ENCODE data around the gene TDRD7. TPM values are rescaled to one million over a fixed set of nuclear protein-coding genes. Genes with fewer than 3 reads are reported as not detected.

The TDRD7 gene
- total and polyA plus RNA-seq, 2 of the 13 experiments (the other 11 are each of a cell fraction or from before 2014, with no cell fraction given): 9.8 to 15.5 TPM

DNA sequence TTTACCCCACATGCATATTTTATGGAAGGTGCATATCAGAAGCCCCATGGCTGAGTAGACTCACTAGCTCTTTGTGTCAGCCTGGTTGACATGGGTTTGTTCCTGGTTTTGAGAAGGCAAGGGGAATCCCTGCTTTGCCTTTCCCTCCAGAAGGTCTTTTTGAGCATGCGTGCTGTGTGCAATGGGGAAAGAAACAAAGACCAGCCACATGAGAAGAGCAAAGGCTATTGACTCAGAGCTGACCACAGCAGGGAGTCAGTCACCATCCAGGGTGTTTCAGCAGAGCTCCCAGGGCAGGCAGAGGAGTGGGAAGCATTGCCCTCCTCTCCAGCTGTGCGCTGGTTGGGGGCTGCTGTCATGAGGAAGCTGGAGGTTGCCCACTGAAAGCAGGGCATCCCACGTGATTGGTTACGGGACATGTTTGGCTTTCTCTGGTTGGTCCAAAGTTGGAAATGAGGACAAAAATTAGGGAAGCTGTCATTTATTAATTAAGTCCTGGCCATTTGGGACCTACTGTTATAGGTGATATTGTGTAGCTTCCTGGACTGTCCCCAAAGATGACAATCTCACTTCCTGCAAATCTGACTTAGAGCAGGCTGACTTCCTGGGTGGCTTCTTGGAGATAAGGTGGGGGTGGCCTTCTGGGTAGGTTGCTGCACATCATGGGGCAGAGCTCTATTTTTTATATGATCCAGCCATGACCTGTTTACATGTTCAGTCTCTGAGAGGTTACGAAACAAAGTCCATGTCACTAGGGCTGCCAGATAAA is 48.9 kb upstream of the TDRD7 start (continued):
- TF ChIP-seq TCF7L2 (IDR thresholded peaks at IDR 0.05; ENCODE audit: low read depth, low read length) (no peak), HIVEP1 (CRISPR knock-in tag; IDR thresholded peaks at IDR 0.05) (no peak)

DNA sequence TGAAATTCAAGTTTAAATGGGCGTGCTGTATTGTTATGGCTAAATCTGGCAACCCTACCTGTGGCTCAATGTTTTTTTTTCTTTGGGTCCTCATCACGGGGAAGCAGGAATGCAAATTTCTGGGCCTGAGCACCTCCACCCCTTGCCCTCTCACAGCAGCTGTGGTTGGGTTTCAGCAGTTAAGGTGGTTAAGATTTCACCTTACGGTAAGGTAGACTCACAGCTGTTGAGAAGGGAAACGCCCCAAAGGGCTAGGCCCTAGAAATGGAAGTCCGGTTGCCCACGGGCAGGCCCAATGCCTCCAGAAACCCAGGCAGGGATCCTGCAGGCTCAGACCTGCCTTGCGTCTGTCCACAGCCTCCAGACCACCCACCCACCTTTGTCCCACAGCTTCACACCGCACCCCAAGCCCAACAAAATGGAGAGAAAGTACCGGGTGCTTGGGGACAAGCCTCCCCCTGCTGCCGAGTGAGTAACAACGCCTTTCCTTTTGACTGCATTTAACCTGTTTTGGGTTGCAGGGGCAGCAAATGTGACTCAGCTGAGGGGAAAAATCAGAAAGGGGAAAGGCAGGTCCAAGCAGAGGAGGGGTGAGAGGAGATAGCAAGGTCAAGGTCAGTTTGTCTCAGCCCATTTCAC is 48.1 kb upstream of the TDRD7 start:
- in situ Hi-C loops (cut with HindIII; ENCODE audit: extremely low pct_ligation_motif_present, low pct_unique_long_range_greater_than_20kb): no loop called here
- Histone ChIP-seq H3K9ac (ENCODE audit: insufficient read depth, low read depth, low read length) (no peak overlapping the region), H3K4me1 (ENCODE audit: insufficient read depth, low read length) (peaks cover 49% of the 10 kb centered on the region), H3K9me3 (ENCODE audit: low read length) (peaks cover 2% of the 10 kb centered on the region; the same call in 1 of the 2 replicates), H3K36me3 (replicated peaks in 1 of 2; ENCODE audit: control insufficient read depth in 1 of 2, insufficient read depth in 2 of 2, low read length in 2 of 2) (no peaks in the 10 kb centered on the region; a peak in 1 of 5 replicates), H4K20me1 (ENCODE audit: insufficient read depth, low read length) (no peaks in the 10 kb centered on the region), H3K27me3 (ENCODE audit: control insufficient read depth in 1 of 2, insufficient read depth in 2 of 2, low read length in 2 of 2) (no peaks in the 10 kb centered on the region), H3K4me2 (ENCODE audit: low read depth, low read length) (no peak overlapping the region), H3K79me2 (ENCODE audit: insufficient read depth, low read length) (no peaks in the 10 kb centered on the region), H2AFZ (ENCODE audit: low read length) (no peak overlapping the region), H3K27ac (ENCODE audit: extremely low read length, insufficient read depth, low read length) (no peak overlapping the region), H3K4me3 (replicated peaks in 1 of 3; ENCODE audit: insufficient read depth in 1 of 3, low read depth in 2 of 3, low read length in 3 of 3) (no peak overlapping the region)
- ATAC-seq: no peak
- intact Hi-C loops (cut with micrococcal nuclease; ENCODE audit: unreplicated experiment): no loop called here
- POLR2A ChIA-PET: no interaction called here
- WGBS (ENCODE audit: low lambda C conversion rate): 78% methylated on average over 11 of the region's 11 CpGs
- no peak for DNase-seq (ENCODE audit: low spot score)
- CTCF ChIA-PET (ENCODE audit: low intra/inter-chr PET ratio, low total read pairs): no interaction called here
- no TSS peak for BruUV-seq (replicated peaks)
- FAIRE-seq: no peak
- TF ChIP-seq EZH2 (conservative IDR thresholded peaks at IDR 0.05; ENCODE audit: low read depth, low read length) (no peak), STAG1 (CRISPR knock-in tag; IDR thresholded peaks at IDR 0.05) (no peak), ZNF232 (CRISPR knock-in tag; IDR thresholded peaks at IDR 0.05; ENCODE audit: borderline replicate concordance) (0 out of 2 replicates have a peak, but pooled peaks have one; percentile 30), ZSCAN25 (CRISPR knock-in tag; IDR thresholded peaks at IDR 0.05) (0 out of 2 replicates have a peak, but pooled peaks have one; percentile 30), RARA (CRISPR knock-in tag; IDR thresholded peaks at IDR 0.05) (peak; percentile 53; the same call in 1 of the 2 replicates)
- TF ChIP-seq, protein P1, sequence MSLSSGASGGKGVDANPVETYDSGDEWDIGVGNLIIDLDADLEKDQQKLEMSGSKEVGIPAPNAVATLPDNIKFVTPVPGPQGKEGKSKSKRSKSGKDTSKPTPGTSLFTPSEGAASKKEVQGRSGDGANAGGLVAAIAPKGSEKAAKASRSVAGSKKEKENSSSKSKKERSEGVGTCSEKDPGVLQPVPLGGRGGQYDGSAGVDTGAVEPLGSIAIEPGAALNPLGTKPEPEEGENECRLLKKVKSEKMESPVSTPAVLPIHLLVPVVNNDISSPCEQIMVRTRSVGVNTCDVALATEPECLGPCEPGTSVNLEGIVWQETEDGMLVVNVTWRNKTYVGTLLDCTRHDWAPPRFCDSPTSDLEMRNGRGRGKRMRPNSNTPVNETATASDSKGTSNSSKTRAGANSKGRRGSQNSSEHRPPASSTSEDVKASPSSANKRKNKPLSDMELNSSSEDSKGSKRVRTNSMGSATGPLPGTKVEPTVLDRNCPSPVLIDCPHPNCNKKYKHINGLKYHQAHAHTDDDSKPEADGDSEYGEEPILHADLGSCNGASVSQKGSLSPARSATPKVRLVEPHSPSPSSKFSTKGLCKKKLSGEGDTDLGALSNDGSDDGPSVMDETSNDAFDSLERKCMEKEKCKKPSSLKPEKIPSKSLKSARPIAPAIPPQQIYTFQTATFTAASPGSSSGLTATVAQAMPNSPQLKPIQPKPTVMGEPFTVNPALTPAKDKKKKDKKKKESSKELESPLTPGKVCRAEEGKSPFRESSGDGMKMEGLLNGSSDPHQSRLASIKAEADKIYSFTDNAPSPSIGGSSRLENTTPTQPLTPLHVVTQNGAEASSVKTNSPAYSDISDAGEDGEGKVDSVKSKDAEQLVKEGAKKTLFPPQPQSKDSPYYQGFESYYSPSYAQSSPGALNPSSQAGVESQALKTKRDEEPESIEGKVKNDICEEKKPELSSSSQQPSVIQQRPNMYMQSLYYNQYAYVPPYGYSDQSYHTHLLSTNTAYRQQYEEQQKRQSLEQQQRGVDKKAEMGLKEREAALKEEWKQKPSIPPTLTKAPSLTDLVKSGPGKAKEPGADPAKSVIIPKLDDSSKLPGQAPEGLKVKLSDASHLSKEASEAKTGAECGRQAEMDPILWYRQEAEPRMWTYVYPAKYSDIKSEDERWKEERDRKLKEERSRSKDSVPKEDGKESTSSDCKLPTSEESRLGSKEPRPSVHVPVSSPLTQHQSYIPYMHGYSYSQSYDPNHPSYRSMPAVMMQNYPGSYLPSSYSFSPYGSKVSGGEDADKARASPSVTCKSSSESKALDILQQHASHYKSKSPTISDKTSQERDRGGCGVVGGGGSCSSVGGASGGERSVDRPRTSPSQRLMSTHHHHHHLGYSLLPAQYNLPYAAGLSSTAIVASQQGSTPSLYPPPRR (CRISPR knock-in tag; IDR thresholded peaks at IDR 0.05; ENCODE audit: borderline replicate concordance): no peak
- TF ChIP-seq, protein P2, sequence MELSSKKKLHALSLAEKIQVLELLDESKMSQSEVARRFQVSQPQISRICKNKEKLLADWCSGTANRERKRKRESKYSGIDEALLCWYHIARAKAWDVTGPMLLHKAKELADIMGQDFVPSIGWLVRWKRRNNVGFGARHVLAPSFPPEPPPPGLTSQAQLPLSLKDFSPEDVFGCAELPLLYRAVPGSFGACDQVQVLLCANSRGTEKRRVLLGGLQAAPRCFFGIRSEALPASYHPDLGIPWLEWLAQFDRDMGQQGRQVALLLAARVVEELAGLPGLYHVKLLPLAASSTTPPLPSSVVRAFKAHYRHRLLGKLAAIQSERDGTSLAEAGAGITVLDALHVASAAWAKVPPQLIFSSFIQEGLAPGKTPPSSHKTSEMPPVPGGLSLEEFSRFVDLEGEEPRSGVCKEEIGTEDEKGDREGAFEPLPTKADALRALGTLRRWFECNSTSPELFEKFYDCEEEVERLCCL (CRISPR knock-in tag; IDR thresholded peaks at IDR 0.05; ENCODE audit: borderline replicate concordance): no peak

All from HepG2 (cell line).